Tibial nerve (tissue), 4 donors: ENCODE measurements around the gene SLC20A1. TPM values are rescaled to one million over a fixed set of nuclear protein-coding genes. Genes with fewer than 3 reads are reported as not detected.

Experiments used
- DNase-seq, 2 donors: peaks; one replicate each; pipeline ENCODE4 v3.0.0-alpha.2; 2019; ENCODE audit warnings: low spot score in 2 of 2
- H3K27ac ChIP-seq, 4 donors: fragments of 200-600 bp; sonication (generic) in 3 of 4; one replicate each; pipeline ENCODE4 v1.5.1; 2017 to 2019; ENCODE audit warnings: mild to moderate bottlenecking in 1 of 4
- H3K27me3 ChIP-seq, 2 donors: fragments of 200-600 bp; sonication (generic) in 1 of 2; one replicate each; pipeline versions ENCODE4 v1.5.1 to v1.6.0; 2017 to 2019
- H3K36me3 ChIP-seq, 3 donors: fragments of 200-600 bp; sonication (generic); one replicate each; pipeline ENCODE4 v1.5.1; 2018 to 2019
- H3K4me1 ChIP-seq, 4 donors: fragments of 200-600 bp; sonication (generic) in 3 of 4; one replicate each; pipeline ENCODE4 v1.5.1; 2017 to 2019
- H3K4me3 ChIP-seq, 4 donors: fragments of 200-600 bp; sonication (generic) in 3 of 4; one replicate each; pipeline ENCODE4 v1.5.1; 2017 to 2019; ENCODE audit warnings: mild to moderate bottlenecking in 1 of 4, moderate library complexity in 1 of 4
- H3K9me3 ChIP-seq, 4 donors: fragments of 200-600 bp; sonication (generic) in 3 of 4; one replicate each; pipeline ENCODE4 v1.5.1; 2017 to 2019
- CTCF ChIP-seq, 5 experiments: fragments of 200-600 bp in 3 of 5; fragments of 450-650 bp in 2 of 5; sonication (generic) in 3 of 5; IDR thresholded peaks; one replicate each; pipeline ENCODE4 v1.5.1; 2016 to 2019; ENCODE audit warnings: antibody characterized with exemption in 5 of 5, mild to moderate bottlenecking in 3 of 5, moderate library complexity in 2 of 5
- EP300 ChIP-seq, 2 donors: sonication (generic); formaldehyde crosslinking; IDR thresholded peaks; one replicate each; pipeline ENCODE4 v1.6.1; 2017; ENCODE audit warnings: antibody characterized with exemption in 2 of 2, mild to moderate bottlenecking in 1 of 2
- POLR2A ChIP-seq, 2 donors: fragments of 450-650 bp; IDR thresholded peaks; one replicate each; pipeline ENCODE4 v1.6.1; 2017; ENCODE audit warnings: antibody characterized with exemption in 2 of 2, mild to moderate bottlenecking in 2 of 2, moderate library complexity in 2 of 2
- WGBS, 2 donors: methylation state at CpG; one replicate each; pipeline ENCODE4 v1.1.5; 2018; 5-methylcytosine and 5-hydroxymethylcytosine counted together
- total RNA-seq, 4 donors: library from RNA; depleted of rRNA; stranded (reverse); fragments of >200 nt; gene quantifications; one replicate each; pipeline ENCODE4 v1.1.0, GENCODE V29; 2016

SLC20A1 gene
- total RNA-seq, 4 donors from 2014 or later, result 19.3 to 50.5 (median 32.8) TPM

DNA sequence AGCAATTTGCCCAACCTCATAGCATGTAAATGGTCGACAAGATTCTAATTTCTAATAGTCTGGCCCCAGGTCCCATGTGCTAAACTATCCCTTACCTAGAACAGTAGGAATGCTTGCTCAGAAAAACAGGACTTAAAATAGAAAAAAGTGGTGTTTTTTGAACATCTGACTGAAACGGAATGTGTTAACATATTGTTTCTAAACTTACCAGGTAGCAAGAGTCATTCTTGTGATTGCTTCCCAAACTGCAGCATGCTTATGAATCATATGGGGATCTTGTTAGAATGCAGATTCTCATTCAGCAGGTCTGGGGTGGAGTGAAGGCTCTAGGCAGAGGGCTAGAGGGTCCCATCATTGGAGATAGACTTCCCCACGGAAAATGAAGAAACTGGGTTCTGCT is 5.8 kb upstream of the SLC20A1 start:
- Histone ChIP-seq H3K4me3 (no peak overlapping the region), H3K36me3 (no peaks in the 10 kb centered on the region), H3K27ac (no peak overlapping the region), H3K9me3 (no peaks in the 10 kb centered on the region), H3K27me3 (no peaks in the 10 kb centered on the region), H3K4me1 (peaks cover 0 to 31% (median 5%) of the 10 kb centered on the region in 4 donors)
- DNase-seq, result no peak
- TF ChIP-seq POLR2A (IDR thresholded peaks at IDR 0.05) (no peak), EP300 (IDR thresholded peaks at IDR 0.05) (no peak), CTCF (IDR thresholded peaks at IDR 0.05) (no peak)
- 88 to 89% methylated on average over 3 of the region's 3 CpGs for WGBS, 2 donors

DNA sequence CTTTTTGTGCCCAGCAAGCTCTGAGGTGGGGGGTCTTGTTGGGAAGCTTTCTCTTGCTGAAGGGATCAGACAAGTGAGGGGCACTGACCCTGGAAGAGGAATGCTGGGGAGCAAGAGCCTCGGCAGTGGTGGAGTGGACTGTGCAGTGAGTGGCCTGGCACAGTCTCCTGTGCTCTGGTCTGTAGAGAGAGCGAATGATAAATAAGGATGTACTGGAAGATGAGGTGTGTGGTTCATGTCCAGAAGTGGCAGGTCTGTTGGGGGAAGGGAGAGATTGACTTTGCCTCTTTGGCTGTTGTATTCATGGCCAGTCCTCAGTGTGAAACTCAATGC is 5.3 kb upstream of the SLC20A1 start:
- WGBS, 2 donors, result 83 to 90% methylated on average over 2 of the region's 2 CpGs
- no peak overlapping the region for H3K27ac ChIP-seq

DNA sequence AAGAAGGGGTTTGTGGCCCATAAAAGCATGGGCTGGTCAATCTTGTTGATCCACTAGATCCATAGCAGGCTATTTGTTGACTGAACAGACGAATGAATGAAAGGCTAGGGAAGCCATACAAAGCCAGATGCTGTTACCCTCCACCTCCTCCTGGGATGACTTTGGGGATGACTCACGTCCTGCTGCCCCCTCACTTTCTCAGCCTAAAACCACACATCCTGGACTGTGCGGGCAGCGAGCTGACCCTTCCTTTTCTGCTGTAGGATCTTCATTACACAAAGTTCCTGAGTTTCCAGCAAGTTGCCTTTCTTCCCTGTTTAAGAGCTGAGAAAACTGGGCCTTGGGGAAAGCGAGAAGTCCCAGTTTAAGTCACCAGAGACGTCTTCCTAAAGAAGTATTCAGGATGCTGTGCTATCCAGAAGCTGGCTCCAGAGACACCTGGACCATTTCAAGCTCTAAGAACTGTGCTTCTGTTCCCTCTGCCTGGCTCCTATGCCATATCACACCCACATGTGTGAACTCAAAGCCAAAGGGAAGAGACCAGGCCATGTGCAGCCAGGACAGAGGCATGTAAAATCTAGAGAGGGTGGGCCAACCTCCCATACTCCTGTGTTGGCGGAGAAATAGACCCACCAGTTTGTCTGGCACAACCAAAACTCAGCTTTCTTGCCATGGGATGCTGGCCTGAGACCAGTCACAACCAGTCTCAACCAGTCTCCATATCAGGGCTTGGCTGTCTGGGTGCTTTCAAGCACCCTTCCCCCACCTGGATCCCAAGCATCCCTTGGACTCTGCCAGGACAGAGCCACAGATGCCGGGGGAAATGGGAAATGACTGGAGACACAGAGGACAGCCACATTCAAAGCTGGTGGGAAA is 4.7 kb upstream of the SLC20A1 start:
- Histone ChIP-seq H3K4me1 (peaks cover 0 to 33% (median 6%) of the 10 kb centered on the region in 4 donors), H3K36me3 (no peaks in the 10 kb centered on the region), H3K4me3 (no peak overlapping the region), H3K27me3 (no peaks in the 10 kb centered on the region), H3K27ac (peak overlapping the region in 1 of 4 donors; percentile 32), H3K9me3 (no peaks in the 10 kb centered on the region)
- WGBS, 2 donors, result 42 to 48% methylated on average over 8 of the region's 8 CpGs
- DNase-seq, result no peak
- TF ChIP-seq POLR2A (IDR thresholded peaks at IDR 0.05) (no peak), CTCF (IDR thresholded peaks at IDR 0.05) (no peak), EP300 (IDR thresholded peaks at IDR 0.05) (no peak)

More for the DNA sequence above, 5.3 kb upstream of the SLC20A1 start:
- Histone ChIP-seq H3K27me3 (no peaks in the 10 kb centered on the region), H3K9me3 (no peaks in the 10 kb centered on the region), H3K36me3 (no peaks in the 10 kb centered on the region), H3K4me1 (peaks cover 0 to 33% (median 6%) of the 10 kb centered on the region in 4 donors), H3K4me3 (no peak overlapping the region)
- no peak for DNase-seq
- no peak for TF ChIP-seq POLR2A (IDR thresholded peaks at IDR 0.05)
- TF ChIP-seq EP300 (IDR thresholded peaks at IDR 0.05), result no peak
- TF ChIP-seq CTCF (IDR thresholded peaks at IDR 0.05), result no peak

DNA sequence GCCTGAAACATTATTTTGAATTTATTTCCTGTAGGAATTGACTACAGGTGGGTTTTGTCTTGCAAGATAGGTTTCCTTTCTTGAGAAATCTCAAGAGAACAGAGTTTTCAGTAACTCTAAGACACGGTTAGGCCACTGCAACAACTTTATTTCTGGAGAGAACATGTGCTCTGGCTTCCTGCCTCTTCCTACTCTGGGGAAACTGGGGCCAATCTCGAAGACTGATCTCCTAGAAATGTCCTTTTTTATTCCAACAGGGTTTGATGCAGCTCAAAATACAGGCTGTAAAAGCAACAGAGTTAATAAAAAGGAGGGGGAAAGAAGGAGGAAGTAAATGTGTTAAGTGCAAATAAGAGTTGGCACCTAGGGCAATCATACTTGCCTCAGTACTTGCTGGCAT is 4.0 kb upstream of the SLC20A1 start:
- TF ChIP-seq POLR2A (IDR thresholded peaks at IDR 0.05), result no peak
- no peak for TF ChIP-seq CTCF (IDR thresholded peaks at IDR 0.05)
- no peak for TF ChIP-seq EP300 (IDR thresholded peaks at IDR 0.05)
- DNase-seq, result no peak
- WGBS, 2 donors, result 22 to 25% methylated on average over 2 of the region's 2 CpGs
- Histone ChIP-seq H3K4me1 (peaks cover 0 to 37% (median 6%) of the 10 kb centered on the region in 4 donors), H3K36me3 (no peaks in the 10 kb centered on the region), H3K27ac (no peak overlapping the region), H3K4me3 (no peak overlapping the region), H3K9me3 (no peaks in the 10 kb centered on the region), H3K27me3 (no peaks in the 10 kb centered on the region)

DNA sequence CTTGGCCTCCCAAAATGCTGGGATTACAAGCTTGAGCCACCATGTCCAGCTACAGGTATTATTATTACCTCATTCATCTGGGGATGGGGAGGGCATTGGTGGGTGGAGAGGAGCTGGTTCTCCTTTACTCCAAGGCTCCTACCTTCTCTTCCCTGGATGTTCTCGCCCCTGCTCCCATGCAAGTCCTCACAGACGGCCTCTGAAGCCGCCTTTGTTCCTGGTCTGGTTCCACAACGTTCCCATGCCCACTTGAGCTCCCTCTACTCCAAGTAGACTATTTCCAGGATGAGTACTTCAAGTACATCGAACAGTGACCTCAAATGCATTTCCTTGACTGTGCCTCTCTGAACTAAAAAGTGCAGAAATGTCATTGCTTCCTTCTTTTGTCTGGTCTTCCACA is 3.2 kb upstream of the SLC20A1 start:
- Histone ChIP-seq H3K27ac (no peak overlapping the region), H3K4me3 (no peak overlapping the region), H3K9me3 (no peaks in the 10 kb centered on the region), H3K4me1 (peaks cover 0 to 46% (median 9%) of the 10 kb centered on the region in 4 donors), H3K36me3 (no peaks in the 10 kb centered on the region), H3K27me3 (no peaks in the 10 kb centered on the region)
- no peak for DNase-seq
- WGBS, 2 donors, result 88 to 92% methylated on average over 5 of the region's 5 CpGs
- TF ChIP-seq POLR2A (IDR thresholded peaks at IDR 0.05) (no peak), CTCF (IDR thresholded peaks at IDR 0.05) (no peak), EP300 (IDR thresholded peaks at IDR 0.05) (no peak)
